HEK293 (cell line): Measurements from ENCODE around the gene CR1.

ENCODE experiments used
- GLI4 ChIP-seq: fragments of 450-650 bp; formaldehyde crosslinking; IDR thresholded peaks from 2 replicates; pipeline ENCODE4 v1.5.1; 2016; ENCODE audit warnings: missing biosample characterization, missing genetic modification characterization
- PRDM1 ChIP-seq: fragments of 450-650 bp; formaldehyde crosslinking; IDR thresholded peaks from 2 replicates; pipeline ENCODE4; 2016; ENCODE audit warnings: missing biosample characterization, missing genetic modification characterization
- ZNF121 ChIP-seq: fragments of 450-650 bp; formaldehyde crosslinking; IDR thresholded peaks from 2 replicates; pipeline ENCODE4 v1.5.1; 2016; ENCODE audit warnings: missing biosample characterization, missing genetic modification characterization
- ZNF133 ChIP-seq: fragments of 450-650 bp; formaldehyde crosslinking; IDR thresholded peaks from 2 replicates; pipeline ENCODE4 v1.5.1; 2016; ENCODE audit warnings: missing biosample characterization, missing genetic modification characterization
- ZNF324 ChIP-seq: fragments of 450-650 bp; formaldehyde crosslinking; IDR thresholded peaks from 2 replicates; pipeline ENCODE4 v1.5.1; 2016; ENCODE audit warnings: missing biosample characterization, missing genetic modification characterization
- TF ChIP-seq, protein P1 (sequence below): fragments of 450-650 bp; formaldehyde crosslinking; IDR thresholded peaks from 2 replicates; pipeline ENCODE4 v1.5.1; 2016; ENCODE audit warnings: missing biosample characterization, missing genetic modification characterization
- TF ChIP-seq, protein P2 (sequence below): fragments of 450-650 bp; formaldehyde crosslinking; IDR thresholded peaks from 2 replicates; pipeline ENCODE4 v1.5.1; 2016; ENCODE audit warnings: missing biosample characterization, missing genetic modification characterization

DNA sequence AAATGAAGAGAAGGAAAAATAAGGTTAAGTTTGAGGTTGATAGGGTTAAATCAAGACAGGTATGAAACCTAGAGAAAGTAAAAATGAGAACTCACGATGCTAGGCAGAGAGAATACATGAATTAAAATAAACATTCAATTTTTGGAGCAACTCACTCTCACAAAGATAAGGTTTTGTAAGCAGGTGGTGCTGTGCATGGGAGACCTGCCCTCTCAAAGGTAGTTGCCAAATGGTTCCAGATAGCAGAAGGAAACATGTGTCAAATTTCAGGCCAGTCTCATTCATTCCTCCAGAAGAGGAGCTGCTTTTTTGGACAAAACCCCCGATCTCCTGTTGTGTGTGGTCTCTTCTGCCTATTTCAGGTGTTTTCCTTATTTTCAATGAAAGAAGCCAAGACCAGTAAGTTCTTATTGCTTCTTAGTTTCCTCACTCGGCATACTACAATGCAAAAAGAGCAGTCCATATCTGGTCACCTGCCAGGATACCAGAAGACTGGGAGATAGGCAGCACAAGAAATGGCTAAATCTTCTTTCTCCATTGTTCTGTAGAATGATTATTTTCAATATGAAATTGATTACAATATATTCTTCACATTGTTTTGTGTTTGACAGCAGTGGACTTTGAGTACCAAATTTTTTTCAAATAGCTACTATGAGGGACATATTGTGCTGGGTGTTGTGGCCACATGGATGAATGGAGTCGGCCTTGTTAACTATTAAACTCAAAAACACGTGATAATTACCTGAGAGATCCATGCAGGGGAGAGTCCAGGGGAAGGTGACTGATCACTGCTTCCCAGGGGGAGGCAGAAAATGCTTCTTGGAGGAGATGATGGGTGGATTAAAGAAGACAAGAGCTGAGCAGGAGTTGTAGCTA is 152.6 kb downstream of the CR1 start:
- no peak for TF ChIP-seq ZNF121 (tag by site-specific recombination)
- TF ChIP-seq, protein P1, sequence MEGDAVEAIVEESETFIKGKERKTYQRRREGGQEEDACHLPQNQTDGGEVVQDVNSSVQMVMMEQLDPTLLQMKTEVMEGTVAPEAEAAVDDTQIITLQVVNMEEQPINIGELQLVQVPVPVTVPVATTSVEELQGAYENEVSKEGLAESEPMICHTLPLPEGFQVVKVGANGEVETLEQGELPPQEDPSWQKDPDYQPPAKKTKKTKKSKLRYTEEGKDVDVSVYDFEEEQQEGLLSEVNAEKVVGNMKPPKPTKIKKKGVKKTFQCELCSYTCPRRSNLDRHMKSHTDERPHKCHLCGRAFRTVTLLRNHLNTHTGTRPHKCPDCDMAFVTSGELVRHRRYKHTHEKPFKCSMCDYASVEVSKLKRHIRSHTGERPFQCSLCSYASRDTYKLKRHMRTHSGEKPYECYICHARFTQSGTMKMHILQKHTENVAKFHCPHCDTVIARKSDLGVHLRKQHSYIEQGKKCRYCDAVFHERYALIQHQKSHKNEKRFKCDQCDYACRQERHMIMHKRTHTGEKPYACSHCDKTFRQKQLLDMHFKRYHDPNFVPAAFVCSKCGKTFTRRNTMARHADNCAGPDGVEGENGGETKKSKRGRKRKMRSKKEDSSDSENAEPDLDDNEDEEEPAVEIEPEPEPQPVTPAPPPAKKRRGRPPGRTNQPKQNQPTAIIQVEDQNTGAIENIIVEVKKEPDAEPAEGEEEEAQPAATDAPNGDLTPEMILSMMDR (tag by site-specific recombination): no peak
- TF ChIP-seq ZNF133 (tag by site-specific recombination): no peak
- TF ChIP-seq, protein P2, sequence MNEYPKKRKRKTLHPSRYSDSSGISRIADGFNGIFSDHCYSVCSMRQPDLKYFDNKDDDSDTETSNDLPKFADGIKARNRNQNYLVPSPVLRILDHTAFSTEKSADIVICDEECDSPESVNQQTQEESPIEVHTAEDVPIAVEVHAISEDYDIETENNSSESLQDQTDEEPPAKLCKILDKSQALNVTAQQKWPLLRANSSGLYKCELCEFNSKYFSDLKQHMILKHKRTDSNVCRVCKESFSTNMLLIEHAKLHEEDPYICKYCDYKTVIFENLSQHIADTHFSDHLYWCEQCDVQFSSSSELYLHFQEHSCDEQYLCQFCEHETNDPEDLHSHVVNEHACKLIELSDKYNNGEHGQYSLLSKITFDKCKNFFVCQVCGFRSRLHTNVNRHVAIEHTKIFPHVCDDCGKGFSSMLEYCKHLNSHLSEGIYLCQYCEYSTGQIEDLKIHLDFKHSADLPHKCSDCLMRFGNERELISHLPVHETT: no peak
- no peak for TF ChIP-seq PRDM1 (tag by site-specific recombination)
- no peak for TF ChIP-seq ZNF324 (tag by site-specific recombination)
- TF ChIP-seq GLI4: no peak
